B cell (primary cell): ENCODE results near the gene CENPB.

Experiments
- CTCF ChIP-seq: fragments of 200-600 bp; IDR thresholded peaks from one replicate; pipeline ENCODE4 v1.8.0; 2022; ENCODE audit warnings: antibody characterized with exemption, mild to moderate bottlenecking
- EZH2 ChIP-seq: IDR thresholded peaks from 2 replicates; pipeline ENCODE4 v1.6.1; 2012; ENCODE audit warnings: borderline replicate concordance, low read depth, mild to moderate bottlenecking, moderate library complexity, low read length; ENCODE audit not compliant: insufficient read depth, poor library complexity, severe bottlenecking

- no peak for TF ChIP-seq CTCF
- TF ChIP-seq EZH2, result no peak
Observed at GRCh38 chr20:3752386-3752759, 34.2 kb downstream of the CENPB start.
